GM23338 (cell line): ENCODE data around the gene NLK. TPM values are rescaled to one million over a fixed set of nuclear protein-coding genes. Genes with fewer than 3 reads are reported as not detected.

Experiments
- ATAC-seq: fragments of 200-7000 bp; cut with Tn5 transposase; 3 replicates; pipeline ENCODE4 v1.9.1; 2020
- DNase-seq: peaks from one replicate; pipeline ENCODE4 v3.0.0-alpha.2; 2015; ENCODE audit warnings: low spot score
- H2AFZ ChIP-seq: fragments of 200-600 bp; sonication (generic); 2 replicates; pipeline ENCODE4 v1.8.0; 2016; ENCODE audit warnings: antibody characterized with exemption, mild to moderate bottlenecking, moderate library complexity
- H3F3A ChIP-seq: fragments of 200-600 bp; sonication (generic); replicated peaks from 2 replicates; pipeline ENCODE4 v1.8.0; 2017; ENCODE audit warnings: antibody characterized with exemption, mixed run types, low read depth
- H3K27ac ChIP-seq: fragments of 200-600 bp; sonication (generic); 2 replicates; pipeline ENCODE4 v1.6.1; 2016; ENCODE audit warnings: low read depth
- H3K27me3 ChIP-seq: fragments of 200-600 bp; sonication (generic); 2 replicates; pipeline ENCODE4 v1.8.0; 2016; ENCODE audit warnings: mild to moderate bottlenecking, mixed run types, moderate library complexity; ENCODE audit not compliant: insufficient read depth
- H3K36me3 ChIP-seq: fragments of 200-600 bp; sonication (generic); 2 replicates; pipeline ENCODE4 v1.8.0; 2016; ENCODE audit warnings: mild to moderate bottlenecking; ENCODE audit not compliant: insufficient read depth
- H3K4me1 ChIP-seq: fragments of 200-600 bp; sonication (generic); 2 replicates; pipeline ENCODE4 v1.8.0; 2016; ENCODE audit warnings: mild to moderate bottlenecking, moderate library complexity; ENCODE audit not compliant: insufficient read depth
- H3K4me2 ChIP-seq: fragments of 200-600 bp; sonication (generic); 2 replicates; pipeline ENCODE4 v1.7.1; 2017; ENCODE audit warnings: mixed run types
- H3K4me3 ChIP-seq: fragments of 200-600 bp; sonication (generic); 2 replicates; pipeline ENCODE4 v1.6.1; 2016; ENCODE audit warnings: mixed run types
- H3K79me2 ChIP-seq: fragments of 200-600 bp; sonication (generic); replicated peaks from 2 replicates; pipeline ENCODE4 v1.8.0; 2017; ENCODE audit warnings: mild to moderate bottlenecking; ENCODE audit not compliant: insufficient read depth
- H3K9me2 ChIP-seq: fragments of 200-600 bp; sonication (generic); 2 replicates; pipeline ENCODE4 v1.8.0; 2017; ENCODE audit not compliant: insufficient read depth
- H4K20me1 ChIP-seq: fragments of 200-600 bp; sonication (generic); replicated peaks from 2 replicates; pipeline ENCODE4 v1.8.0; 2017; ENCODE audit warnings: mild to moderate bottlenecking; ENCODE audit not compliant: insufficient read depth
- H3K27ac Mint-ChIP-seq: 2 replicates; pipeline ENCODE4 v1.8.0; 2020; ENCODE audit warnings: inconsistent platforms, mild to moderate bottlenecking, moderate library complexity, mixed read lengths
- H3K27me3 Mint-ChIP-seq: 3 replicates; pipeline ENCODE4 v1.8.0; 2022; ENCODE audit warnings: low read depth, mild to moderate bottlenecking, moderate library complexity, mixed read lengths, inconsistent platforms; ENCODE audit not compliant: insufficient read depth, poor library complexity
- H3K36me3 Mint-ChIP-seq: 3 replicates; pipeline ENCODE4 v1.8.0; 2021; ENCODE audit warnings: low read depth, mild to moderate bottlenecking, inconsistent platforms, moderate library complexity, mixed read lengths
- H3K4me1 Mint-ChIP-seq: 3 replicates; pipeline ENCODE4 v1.8.0; 2020; ENCODE audit warnings: mild to moderate bottlenecking, inconsistent platforms, mixed read lengths
- H3K4me3 Mint-ChIP-seq: 3 replicates; pipeline ENCODE4 v1.8.0; 2021; ENCODE audit warnings: moderate library complexity, mild to moderate bottlenecking, inconsistent platforms, mixed read lengths
- H3K9me3 Mint-ChIP-seq: 3 replicates; pipeline ENCODE4 v1.8.0; 2020; ENCODE audit warnings: moderate library complexity, mild to moderate bottlenecking, inconsistent platforms, mixed read lengths
- EZH2 ChIP-seq: fragments of 200-600 bp; sonication (generic); IDR thresholded peaks from one replicate; pipeline ENCODE4 v1.8.0; 2017; ENCODE audit warnings: antibody characterized with exemption, mild to moderate bottlenecking, low read depth; ENCODE audit not compliant: unreplicated experiment
- EZH2phosphoT487 ChIP-seq: fragments of 200-600 bp; sonication (generic); IDR thresholded peaks from one replicate; pipeline ENCODE4 v1.8.1; 2018; ENCODE audit warnings: antibody characterized with exemption; ENCODE audit not compliant: unreplicated experiment
- polyA plus RNA-seq: library from polyadenylated mRNA; unstranded; fragments of >200 nt; fragmentation: Nextera tagmentation; extraction: Ambion mirVana; gene quantifications from 2 replicates; pipeline ENCODE4 v1.2.1, GENCODE V29; 2016
- total RNA-seq: library from RNA; depleted of rRNA; stranded (reverse); fragments of >200 nt; shearing (Covaris generic); gene quantifications from 2 replicates; pipeline ENCODE4 v1.2.3, GENCODE V29; 2014
- TF ChIP-seq, protein P1 (sequence below): fragments of 250-450 bp; sonication (Bioruptor Pico); IDR thresholded peaks from 2 replicates; pipeline ENCODE4 v1.5.0; 2020; ENCODE audit warnings: mild to moderate bottlenecking, moderate library complexity
- TF ChIP-seq, protein P2 (sequence below), 2 experiments: fragments of 200-600 bp in 1 of 2; sonication (generic) in 1 of 2; conservative IDR thresholded peaks; 2 replicates each; pipeline versions ENCODE4 v1.5.1 to v1.6.1; 2016 to 2017; ENCODE audit warnings: antibody characterized with exemption in 2 of 2, low read depth in 2 of 2, mild to moderate bottlenecking in 2 of 2, moderate library complexity in 1 of 2

NLK gene
- total and polyA plus RNA-seq, 2 experiments from 2014 or later, result 34.7 to 78.5 TPM

DNA sequence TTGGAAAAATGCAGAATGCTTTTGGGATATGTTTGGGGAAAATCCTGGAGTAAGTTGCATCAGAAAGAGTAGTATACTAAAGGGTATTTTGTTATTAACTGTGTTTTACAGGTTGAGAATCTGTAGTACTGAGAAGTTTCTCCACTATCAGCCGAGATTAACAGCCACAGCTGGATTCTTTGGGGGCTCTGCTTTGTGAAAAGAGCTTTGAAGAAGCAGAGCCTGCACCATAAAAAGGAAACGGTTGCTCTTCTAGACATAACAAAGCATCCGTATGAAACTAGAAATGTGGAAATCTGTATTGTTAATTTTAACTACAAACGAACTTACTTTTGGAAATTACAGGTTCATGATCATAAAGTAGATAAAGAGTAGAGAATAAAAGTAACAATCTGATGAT, 5.3 kb downstream of the NLK start:
- H3K27ac ChIP-seq, result 0 out of 2 replicates have a peak overlapping the region, but pooled peaks have one; percentile 17
- H3K36me3 Mint-ChIP-seq, result peaks cover 13% of the 10 kb centered on the region
- H3K79me2 ChIP-seq, result peaks cover 100% of the 10 kb centered on the region
- H3K27me3 ChIP-seq, result no peaks in the 10 kb centered on the region
- peaks cover 83% of the 10 kb centered on the region for H3K4me1 Mint-ChIP-seq
- no peaks in the 10 kb centered on the region for H3K9me2 ChIP-seq
- H4K20me1 ChIP-seq, result peaks cover 16% of the 10 kb centered on the region; the same call in 1 of the 2 replicates
- H3K27me3 Mint-ChIP-seq, result peaks cover 5% of the 10 kb centered on the region
- no peak for TF ChIP-seq EZH2
- TF ChIP-seq, protein P1, sequence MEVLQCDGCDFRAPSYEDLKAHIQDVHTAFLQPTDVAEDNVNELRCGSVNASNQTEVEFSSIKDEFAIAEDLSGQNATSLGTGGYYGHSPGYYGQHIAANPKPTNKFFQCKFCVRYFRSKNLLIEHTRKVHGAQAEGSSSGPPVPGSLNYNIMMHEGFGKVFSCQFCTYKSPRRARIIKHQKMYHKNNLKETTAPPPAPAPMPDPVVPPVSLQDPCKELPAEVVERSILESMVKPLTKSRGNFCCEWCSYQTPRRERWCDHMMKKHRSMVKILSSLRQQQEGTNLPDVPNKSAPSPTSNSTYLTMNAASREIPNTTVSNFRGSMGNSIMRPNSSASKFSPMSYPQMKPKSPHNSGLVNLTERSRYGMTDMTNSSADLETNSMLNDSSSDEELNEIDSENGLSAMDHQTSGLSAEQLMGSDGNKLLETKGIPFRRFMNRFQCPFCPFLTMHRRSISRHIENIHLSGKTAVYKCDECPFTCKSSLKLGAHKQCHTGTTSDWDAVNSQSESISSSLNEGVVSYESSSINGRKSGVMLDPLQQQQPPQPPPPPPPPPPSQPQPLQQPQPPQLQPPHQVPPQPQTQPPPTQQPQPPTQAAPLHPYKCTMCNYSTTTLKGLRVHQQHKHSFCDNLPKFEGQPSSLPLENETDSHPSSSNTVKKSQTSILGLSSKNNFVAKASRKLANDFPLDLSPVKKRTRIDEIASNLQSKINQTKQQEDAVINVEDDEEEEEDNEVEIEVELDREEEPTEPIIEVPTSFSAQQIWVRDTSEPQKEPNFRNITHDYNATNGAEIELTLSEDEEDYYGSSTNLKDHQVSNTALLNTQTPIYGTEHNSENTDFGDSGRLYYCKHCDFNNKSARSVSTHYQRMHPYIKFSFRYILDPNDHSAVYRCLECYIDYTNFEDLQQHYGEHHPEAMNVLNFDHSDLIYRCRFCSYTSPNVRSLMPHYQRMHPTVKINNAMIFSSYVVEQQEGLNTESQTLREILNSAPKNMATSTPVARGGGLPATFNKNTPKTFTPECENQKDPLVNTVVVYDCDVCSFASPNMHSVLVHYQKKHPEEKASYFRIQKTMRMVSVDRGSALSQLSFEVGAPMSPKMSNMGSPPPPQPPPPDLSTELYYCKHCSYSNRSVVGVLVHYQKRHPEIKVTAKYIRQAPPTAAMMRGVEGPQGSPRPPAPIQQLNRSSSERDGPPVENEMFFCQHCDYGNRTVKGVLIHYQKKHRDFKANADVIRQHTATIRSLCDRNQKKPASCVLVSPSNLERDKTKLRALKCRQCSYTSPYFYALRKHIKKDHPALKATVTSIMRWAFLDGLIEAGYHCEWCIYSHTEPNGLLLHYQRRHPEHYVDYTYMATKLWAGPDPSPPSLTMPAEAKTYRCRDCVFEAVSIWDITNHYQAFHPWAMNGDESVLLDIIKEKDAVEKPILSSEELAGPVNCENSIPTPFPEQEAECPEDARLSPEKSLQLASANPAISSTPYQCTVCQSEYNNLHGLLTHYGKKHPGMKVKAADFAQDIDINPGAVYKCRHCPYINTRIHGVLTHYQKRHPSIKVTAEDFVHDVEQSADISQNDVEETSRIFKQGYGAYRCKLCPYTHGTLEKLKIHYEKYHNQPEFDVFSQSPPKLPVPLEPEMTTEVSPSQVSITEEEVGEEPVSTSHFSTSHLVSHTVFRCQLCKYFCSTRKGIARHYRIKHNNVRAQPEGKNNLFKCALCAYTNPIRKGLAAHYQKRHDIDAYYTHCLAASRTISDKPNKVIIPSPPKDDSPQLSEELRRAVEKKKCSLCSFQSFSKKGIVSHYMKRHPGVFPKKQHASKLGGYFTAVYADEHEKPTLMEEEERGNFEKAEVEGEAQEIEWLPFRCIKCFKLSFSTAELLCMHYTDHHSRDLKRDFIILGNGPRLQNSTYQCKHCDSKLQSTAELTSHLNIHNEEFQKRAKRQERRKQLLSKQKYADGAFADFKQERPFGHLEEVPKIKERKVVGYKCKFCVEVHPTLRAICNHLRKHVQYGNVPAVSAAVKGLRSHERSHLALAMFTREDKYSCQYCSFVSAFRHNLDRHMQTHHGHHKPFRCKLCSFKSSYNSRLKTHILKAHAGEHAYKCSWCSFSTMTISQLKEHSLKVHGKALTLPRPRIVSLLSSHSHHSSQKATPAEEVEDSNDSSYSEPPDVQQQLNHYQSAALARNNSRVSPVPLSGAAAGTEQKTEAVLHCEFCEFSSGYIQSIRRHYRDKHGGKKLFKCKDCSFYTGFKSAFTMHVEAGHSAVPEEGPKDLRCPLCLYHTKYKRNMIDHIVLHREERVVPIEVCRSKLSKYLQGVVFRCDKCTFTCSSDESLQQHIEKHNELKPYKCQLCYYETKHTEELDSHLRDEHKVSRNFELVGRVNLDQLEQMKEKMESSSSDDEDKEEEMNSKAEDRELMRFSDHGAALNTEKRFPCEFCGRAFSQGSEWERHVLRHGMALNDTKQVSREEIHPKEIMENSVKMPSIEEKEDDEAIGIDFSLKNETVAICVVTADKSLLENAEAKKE, result no peak
- TF ChIP-seq EZH2phosphoT487, result no peak
- TF ChIP-seq, protein P2, sequence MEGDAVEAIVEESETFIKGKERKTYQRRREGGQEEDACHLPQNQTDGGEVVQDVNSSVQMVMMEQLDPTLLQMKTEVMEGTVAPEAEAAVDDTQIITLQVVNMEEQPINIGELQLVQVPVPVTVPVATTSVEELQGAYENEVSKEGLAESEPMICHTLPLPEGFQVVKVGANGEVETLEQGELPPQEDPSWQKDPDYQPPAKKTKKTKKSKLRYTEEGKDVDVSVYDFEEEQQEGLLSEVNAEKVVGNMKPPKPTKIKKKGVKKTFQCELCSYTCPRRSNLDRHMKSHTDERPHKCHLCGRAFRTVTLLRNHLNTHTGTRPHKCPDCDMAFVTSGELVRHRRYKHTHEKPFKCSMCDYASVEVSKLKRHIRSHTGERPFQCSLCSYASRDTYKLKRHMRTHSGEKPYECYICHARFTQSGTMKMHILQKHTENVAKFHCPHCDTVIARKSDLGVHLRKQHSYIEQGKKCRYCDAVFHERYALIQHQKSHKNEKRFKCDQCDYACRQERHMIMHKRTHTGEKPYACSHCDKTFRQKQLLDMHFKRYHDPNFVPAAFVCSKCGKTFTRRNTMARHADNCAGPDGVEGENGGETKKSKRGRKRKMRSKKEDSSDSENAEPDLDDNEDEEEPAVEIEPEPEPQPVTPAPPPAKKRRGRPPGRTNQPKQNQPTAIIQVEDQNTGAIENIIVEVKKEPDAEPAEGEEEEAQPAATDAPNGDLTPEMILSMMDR (conservative IDR thresholded peaks at IDR 0.05; ENCODE audit: low read depth in 2 of 2), result no peak
- peak overlapping the region; percentile 74 for H3K4me2 ChIP-seq
- peak overlapping the region; percentile 25 for H3K4me3 ChIP-seq
- DNase-seq, result peak; percentile 30
- H3K4me3 Mint-ChIP-seq, result peak overlapping the region; percentile 42
- H3K9me3 Mint-ChIP-seq, result no peaks in the 10 kb centered on the region
- H3K27ac Mint-ChIP-seq, result peak overlapping the region; percentile 38; the same call in 1 of the 2 replicates
- peaks cover 93% of the 10 kb centered on the region for H3K4me1 ChIP-seq
- ATAC-seq, result peak; percentile 41; the same call in 2 of the 3 replicates
- no peaks in the 10 kb centered on the region for H3F3A ChIP-seq
- no peaks in the 10 kb centered on the region for H3K36me3 ChIP-seq
- no peak overlapping the region for H2AFZ ChIP-seq
